ENCODE data around the gene CAMK2A.

The CAMK2A gene

DNA sequence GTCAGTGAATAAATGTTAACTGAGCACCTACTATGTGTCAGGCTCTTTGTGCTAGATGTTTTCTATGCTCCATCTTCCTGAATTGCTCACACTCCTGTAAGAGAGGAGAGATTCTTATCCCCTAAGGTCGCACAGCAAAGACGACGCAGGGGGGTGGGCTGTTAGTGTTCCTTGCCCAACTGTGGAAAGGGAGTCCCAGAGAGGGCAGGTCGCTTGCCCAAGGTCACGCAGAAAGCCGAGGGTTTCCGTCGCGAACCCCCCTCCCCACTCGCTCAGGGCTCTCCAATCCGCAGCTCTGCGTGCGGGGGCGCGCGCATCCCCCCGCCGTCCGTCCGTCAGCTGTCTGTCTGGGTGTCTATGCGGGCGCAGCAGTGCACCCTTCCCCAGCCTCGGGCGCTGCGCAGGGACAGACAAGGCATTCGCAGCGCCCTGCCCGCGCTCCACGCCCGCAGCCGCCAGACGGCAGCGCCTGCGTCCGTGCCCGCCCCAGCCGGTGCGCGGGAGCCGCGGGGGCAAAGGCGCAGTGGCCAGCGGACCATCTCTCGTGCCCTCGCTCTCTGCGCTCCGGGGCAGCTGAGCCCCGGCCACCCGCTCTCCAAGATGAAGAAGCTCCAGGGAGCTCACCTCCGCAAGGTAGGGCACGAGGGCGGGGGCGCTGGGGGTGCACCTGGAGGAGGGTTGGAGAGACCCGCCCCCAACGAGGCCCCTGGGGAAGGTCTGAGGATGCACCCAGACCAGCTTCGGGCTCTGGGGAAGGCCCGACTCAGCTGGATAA is 99.7 kb downstream of the CAMK2A start, which contains the start of gene SLC6A7:
SLC6A7 (plus strand) TSS at position 335 of the 775 bp plus-strand sequence; CDS start at position 601, 266 bp downstream.
- DNase-seq (ENCODE audit: low read depth in 3 of 3, low spot score in 1 of 3) = no peak

DNA sequence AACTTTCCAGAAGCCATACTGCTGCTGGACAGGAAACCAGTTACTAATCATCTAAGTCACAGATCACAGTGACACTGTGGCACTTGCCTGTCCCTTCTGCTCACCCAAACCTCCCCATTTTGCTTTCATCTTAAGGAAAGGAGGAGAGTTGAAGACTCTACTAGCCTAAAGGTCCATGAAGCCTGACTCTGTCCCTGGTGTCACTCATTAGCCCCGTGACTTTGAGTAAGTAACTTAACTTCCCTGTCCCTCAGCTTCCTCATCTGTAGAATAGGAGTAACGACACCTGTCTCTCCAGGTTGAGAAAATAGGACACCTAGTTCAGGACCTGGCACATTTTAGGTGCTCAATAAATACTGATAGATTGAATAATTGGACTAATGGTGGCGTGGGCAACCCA is 100.2 kb downstream of the CAMK2A start:
- DNase-seq (ENCODE audit: low read depth in 3 of 3, low spot score in 1 of 3) = no peak

GRCh38 chr5:150188146-150188842 is 101.3 kb downstream of the CAMK2A start:
- no peak for DNase-seq (ENCODE audit: low read depth in 3 of 3, low spot score in 1 of 3)

- DNase-seq (ENCODE audit: low read depth in 3 of 3, low spot score in 1 of 3) = no peak
Observed at GRCh38 chr5:150186897-150187296, 102.7 kb downstream of the CAMK2A start.

- DNase-seq (ENCODE audit: low read depth in 3 of 3, low spot score in 1 of 3) = no peak
Observed at GRCh38 chr5:150186137-150186536, 103.4 kb downstream of the CAMK2A start.

GRCh38 chr5:150184990-150185912 is 104.3 kb downstream of the CAMK2A start:
- no peak for DNase-seq (ENCODE audit: low read depth in 3 of 3, low spot score in 1 of 3)

GRCh38 chr5:150184006-150184405 is 105.6 kb downstream of the CAMK2A start:
- DNase-seq (ENCODE audit: low read depth in 3 of 3, low spot score in 1 of 3) = no peak

DNA sequence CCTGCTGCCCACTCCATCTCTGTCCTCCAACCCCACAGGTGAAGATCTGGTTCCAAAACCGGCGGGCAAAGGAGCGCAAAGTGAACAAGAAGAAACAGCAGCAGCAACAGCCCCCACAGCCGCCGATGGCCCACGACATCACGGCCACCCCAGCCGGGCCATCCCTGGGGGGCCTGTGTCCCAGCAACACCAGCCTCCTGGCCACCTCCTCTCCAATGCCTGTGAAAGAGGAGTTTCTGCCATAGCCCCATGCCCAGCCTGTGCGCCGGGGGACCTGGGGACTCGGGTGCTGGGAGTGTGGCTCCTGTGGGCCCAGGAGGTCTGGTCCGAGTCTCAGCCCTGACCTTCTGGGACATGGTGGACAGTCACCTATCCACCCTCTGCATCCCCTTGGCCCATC is 106.1 kb downstream of the CAMK2A start:
- no peak for DNase-seq (ENCODE audit: low read depth in 3 of 3, low spot score in 1 of 3)

DNA sequence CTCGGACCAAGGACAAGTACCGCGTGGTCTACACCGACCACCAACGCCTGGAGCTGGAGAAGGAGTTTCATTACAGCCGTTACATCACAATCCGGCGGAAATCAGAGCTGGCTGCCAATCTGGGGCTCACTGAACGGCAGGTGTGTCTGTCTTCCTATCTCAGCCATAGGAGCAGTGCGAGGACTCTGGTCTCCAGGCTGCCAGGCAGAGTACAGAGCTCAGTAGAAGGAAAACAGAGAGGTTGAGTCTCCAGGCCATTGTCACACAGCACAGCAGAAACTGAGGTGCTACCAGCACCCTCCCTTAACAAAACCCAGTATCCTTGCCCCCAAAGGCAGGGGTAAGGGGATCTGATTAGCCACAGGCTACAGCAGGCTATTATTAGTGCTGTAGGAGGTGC is 106.8 kb downstream of the CAMK2A start:
- DNase-seq (ENCODE audit: low read depth in 3 of 3, low spot score in 1 of 3) = no peak

DNA sequence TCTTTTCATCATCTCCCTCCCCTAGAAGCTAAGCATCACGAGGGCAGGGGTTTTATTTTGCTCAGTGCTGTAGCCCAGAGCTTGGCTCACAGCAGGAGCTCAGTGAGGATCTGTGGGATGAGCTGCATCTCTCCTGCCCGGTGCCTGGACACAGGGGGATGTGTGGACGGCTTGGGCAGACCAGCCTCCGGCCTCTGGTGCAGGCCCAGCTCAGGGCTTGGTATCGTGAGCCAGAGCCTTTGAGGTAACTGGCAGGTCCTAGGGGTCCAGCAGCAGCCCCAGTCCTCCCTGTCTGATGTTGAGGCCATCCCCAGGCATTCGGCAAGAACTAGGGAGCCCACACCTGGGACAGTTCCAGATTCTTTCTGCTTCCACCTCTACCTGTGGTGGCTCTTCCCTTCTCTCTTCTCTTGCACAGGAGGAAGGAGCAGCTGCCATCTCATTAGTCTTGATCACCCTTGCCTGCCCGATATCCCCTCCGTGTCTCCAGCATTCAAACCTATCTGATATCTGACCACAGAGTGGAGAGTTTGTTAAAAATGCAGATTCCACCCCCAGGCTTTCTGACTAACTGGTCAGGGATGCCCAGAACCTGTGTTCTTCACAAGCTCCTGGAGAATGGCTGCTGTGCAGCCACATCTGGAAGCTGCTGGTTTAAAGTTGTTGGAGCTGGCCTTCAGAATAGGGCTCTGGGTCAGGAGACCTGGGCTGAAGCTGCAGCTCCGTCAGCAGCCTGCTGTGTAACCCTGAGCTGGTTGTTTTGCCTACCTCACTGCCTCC is 107.6 kb downstream of the CAMK2A start:
- no peak for DNase-seq (ENCODE audit: low read depth in 3 of 3, low spot score in 1 of 3)

DNA sequence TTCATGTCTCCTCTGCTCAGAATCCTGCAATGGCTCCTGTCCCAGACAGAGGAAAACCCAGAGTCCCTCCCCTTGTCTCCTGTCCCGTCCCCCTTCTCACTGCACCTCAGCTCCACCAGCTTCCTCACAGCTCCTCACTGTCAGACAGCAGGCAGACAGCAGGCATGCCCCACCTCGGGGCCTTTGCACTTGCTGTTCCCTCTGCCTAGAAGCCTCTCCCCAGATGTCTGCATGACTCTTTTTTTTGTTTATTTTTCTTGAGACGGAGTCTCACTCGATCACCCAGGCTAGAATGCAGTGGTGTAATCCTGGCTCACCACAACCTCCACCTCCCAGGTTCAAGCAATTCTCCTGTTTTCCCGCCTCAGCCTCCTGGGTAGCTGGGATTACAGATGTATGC is 108.5 kb downstream of the CAMK2A start:
- DNase-seq (ENCODE audit: low read depth in 3 of 3, low spot score in 1 of 3) = no peak

- no peak for DNase-seq (ENCODE audit: low read depth in 3 of 3, low spot score in 1 of 3)
Observed at GRCh38 chr5:150180241-150181026, 109.1 kb downstream of the CAMK2A start.

GRCh38 chr5:150179019-150179620 is 110.5 kb downstream of the CAMK2A start:
- DNase-seq (ENCODE audit: low read depth in 3 of 3, low spot score in 1 of 3) = no peak

GRCh38 chr5:150178262-150178661 is 111.3 kb downstream of the CAMK2A start:
- no peak for DNase-seq (ENCODE audit: low read depth in 3 of 3, low spot score in 1 of 3)

DNA sequence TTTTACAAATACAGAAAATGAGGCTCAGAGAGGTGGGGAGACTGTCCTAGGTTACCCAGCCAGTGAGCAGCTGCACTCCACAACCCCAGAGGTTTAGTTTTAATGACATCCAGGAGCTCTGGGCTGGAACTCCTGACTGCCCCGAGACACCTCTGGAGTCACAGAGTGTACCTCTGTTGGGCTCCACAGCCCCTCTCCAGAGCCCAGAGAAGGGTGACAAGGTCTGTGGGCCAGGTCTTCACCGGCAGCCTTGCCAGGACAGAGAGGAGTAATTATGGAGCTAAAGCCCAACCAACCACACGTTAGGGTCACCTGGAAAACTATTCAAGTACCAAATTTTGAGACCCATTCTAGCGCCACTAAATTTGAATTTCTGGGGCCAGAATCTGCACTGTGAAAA is 111.9 kb downstream of the CAMK2A start:
- DNase-seq (ENCODE audit: low read depth in 3 of 3, low spot score in 1 of 3) = no peak

- DNase-seq (ENCODE audit: low read depth in 3 of 3, low spot score in 1 of 3) = no peak
Observed at GRCh38 chr5:150176745-150177477, 112.7 kb downstream of the CAMK2A start.

DNA sequence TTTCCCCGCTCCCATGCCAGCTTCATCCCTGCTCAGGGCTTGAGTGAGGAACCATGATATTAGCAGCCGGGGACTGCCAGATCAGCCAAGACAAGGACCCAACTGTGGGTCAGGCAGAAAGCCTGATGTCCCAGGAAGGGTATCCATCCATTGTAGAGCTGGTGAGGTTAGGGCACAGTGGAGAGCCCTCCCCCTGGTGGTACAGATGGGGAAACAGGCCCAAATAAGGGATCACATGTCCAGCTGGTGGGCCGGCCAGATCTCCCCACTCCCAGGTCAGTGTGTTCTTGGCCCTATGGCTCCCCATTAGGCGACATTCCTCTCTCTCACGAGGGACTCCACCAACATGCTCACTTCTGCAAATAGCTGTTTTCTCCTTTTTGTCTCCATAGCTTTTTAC is 114.0 kb downstream of the CAMK2A start:
- DNase-seq (ENCODE audit: low read depth in 3 of 3, low spot score in 1 of 3) = no peak

- DNase-seq (ENCODE audit: low read depth in 3 of 3, low spot score in 1 of 3) = no peak
Observed at GRCh38 chr5:150175076-150175475, 114.5 kb downstream of the CAMK2A start.

DNA sequence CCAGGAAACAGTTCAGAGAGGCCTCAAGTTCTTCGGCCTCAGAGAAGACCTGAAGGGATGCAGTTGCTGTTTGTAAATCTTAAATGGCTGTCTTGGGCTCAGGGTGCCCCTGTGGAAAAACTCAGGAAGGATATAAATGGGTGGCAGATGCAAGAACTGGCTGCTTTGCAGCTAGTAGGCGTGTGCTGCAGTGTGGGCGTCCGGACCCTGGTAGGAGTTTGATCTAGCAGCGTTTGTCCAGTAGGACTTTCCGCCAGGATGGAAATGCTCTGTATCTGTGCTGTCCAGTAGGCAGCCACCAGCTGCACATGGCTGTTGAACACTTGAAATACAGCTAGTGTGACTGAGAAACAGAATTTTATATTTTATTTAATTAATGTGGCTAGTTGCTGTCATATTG is 115.3 kb downstream of the CAMK2A start:
- DNase-seq (ENCODE audit: low read depth in 3 of 3, low spot score in 1 of 3) = no peak
